ENCODE results near the gene SRP9. TPM values are rescaled to one million over a fixed set of nuclear protein-coding genes. Genes with fewer than 3 reads are reported as not detected.

SRP9 gene
- total RNA-seq, 6 donors from 2014 or later: 34.5 to 157 (median 125) TPM

DNA sequence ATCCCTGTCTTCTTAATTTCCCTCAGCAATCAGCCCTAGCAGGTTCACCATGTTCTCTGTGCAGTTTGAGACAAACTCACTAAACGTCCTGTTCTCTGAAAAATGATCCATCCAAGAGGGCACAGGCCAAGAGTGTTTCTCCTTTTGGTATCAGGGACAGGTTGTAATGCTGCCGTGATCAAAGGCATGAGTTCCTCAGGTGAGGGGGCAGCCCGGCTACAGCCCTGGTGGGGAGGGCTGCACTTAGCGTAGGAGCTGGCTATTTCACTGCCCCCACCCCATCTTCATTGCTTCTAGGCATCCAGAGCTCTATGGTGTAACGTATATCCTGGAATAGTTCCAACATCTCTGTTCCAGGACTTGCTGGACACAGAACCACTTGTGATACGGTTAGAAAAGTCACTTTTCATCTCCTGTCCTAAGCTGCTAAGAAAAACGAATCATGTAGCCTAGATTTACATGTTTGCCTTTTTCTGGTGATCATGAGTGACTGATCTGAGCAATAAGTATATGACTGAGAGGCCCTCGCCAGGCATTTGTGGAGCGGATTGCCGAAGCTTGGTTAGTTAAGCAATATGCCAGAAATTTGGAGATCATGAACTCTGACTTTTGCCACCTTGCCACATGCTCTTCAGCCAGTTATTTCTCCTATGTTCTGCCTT is 41.1 kb upstream of the SRP9 start:
- Histone ChIP-seq H3K9me3 (no peaks in the 10 kb centered on the region), H3K36me3 (no peaks in the 10 kb centered on the region), H3K4me3 (no peak overlapping the region), H3K4me1 (peaks cover 14 to 27% (median 25%) of the 10 kb centered on the region in 4 donors), H3K27me3 (no peaks in the 10 kb centered on the region), H3K27ac (peak overlapping the region; percentile 29 to 64 (median 58))
- ATAC-seq (ENCODE audit: low FRiP score in 2 of 2) (peak in 1 of 2 donors; percentile 13), DNase-seq (no peak)
- TF ChIP-seq EP300 (IDR thresholded peaks at IDR 0.05) (no peak), POLR2A (IDR thresholded peaks at IDR 0.05) (no peak), POLR2AphosphoS5 (IDR thresholded peaks at IDR 0.05) (no peak)
- TF ChIP-seq, protein P1, sequence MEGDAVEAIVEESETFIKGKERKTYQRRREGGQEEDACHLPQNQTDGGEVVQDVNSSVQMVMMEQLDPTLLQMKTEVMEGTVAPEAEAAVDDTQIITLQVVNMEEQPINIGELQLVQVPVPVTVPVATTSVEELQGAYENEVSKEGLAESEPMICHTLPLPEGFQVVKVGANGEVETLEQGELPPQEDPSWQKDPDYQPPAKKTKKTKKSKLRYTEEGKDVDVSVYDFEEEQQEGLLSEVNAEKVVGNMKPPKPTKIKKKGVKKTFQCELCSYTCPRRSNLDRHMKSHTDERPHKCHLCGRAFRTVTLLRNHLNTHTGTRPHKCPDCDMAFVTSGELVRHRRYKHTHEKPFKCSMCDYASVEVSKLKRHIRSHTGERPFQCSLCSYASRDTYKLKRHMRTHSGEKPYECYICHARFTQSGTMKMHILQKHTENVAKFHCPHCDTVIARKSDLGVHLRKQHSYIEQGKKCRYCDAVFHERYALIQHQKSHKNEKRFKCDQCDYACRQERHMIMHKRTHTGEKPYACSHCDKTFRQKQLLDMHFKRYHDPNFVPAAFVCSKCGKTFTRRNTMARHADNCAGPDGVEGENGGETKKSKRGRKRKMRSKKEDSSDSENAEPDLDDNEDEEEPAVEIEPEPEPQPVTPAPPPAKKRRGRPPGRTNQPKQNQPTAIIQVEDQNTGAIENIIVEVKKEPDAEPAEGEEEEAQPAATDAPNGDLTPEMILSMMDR (IDR thresholded peaks at IDR 0.05): no peak
- WGBS, 2 donors: 61 to 80% methylated on average over 10 of the region's 10 CpGs

DNA sequence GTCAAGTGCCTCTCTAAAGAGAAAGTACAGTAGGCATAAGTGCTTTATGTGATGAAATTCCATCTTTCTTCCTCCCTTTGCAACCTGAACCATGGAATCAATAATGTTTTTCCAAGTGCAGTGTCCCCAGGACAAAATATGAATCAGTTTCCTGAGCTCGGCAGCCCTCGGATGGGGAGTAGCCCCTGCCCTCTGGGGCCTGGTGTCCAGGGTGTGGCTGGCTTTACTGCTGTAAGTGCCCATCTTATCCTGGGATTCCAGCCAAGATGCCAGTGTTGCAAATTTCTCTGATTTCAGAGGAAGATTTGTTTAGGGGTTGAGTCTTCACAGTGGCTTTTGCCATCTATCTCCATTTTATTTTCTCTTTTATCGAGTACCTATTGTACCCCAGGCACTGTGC is 40.5 kb upstream of the SRP9 start:
- no peak overlapping the region for H3K4me3 ChIP-seq
- DNase-seq (no peak), ATAC-seq (ENCODE audit: low FRiP score in 2 of 2) (no peak)
- peaks cover 14 to 27% (median 25%) of the 10 kb centered on the region in 4 donors for H3K4me1 ChIP-seq
- H3K27ac ChIP-seq: peak overlapping the region in 1 of 4 donors; percentile 29
- H3K9me3 ChIP-seq: no peaks in the 10 kb centered on the region
- WGBS, 2 donors: 55 to 58% methylated on average over 3 of the region's 3 CpGs
- no peaks in the 10 kb centered on the region for H3K27me3 ChIP-seq
- H3K36me3 ChIP-seq: no peaks in the 10 kb centered on the region
- TF ChIP-seq, protein P1 (IDR thresholded peaks at IDR 0.05): no peak
- TF ChIP-seq EP300 (IDR thresholded peaks at IDR 0.05): no peak
- no peak for TF ChIP-seq POLR2AphosphoS5 (IDR thresholded peaks at IDR 0.05)
- TF ChIP-seq POLR2A (IDR thresholded peaks at IDR 0.05): no peak

DNA sequence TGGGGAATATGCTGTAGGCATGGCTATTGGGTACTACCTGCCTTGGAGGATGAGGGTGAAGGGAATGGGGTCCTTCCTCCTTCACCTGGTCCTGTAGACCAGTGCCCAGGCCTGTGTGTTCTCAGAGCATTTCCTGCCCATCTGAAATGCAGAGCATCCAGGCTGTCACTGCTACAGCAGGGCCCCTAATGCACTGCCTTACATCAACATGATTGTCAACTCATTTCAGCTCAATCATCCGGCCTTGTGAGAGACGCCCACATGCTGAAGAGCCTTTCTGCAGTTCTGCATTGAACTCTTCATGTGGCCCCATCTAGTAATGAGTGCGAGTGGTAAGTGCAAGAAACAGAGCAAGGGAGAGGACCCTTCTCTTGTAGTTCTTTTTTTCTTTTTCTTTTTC is 39.8 kb upstream of the SRP9 start:
- no peaks in the 10 kb centered on the region for H3K9me3 ChIP-seq
- WGBS, 2 donors: 90 to 95% methylated on average over 3 of the region's 3 CpGs
- H3K4me3 ChIP-seq: no peak overlapping the region
- H3K4me1 ChIP-seq: peaks cover 14 to 27% (median 25%) of the 10 kb centered on the region in 4 donors
- no peak for ATAC-seq (ENCODE audit: low FRiP score in 2 of 2)
- DNase-seq: no peak
- no peaks in the 10 kb centered on the region for H3K27me3 ChIP-seq
- no peak overlapping the region for H3K27ac ChIP-seq
- no peaks in the 10 kb centered on the region for H3K36me3 ChIP-seq
- TF ChIP-seq, protein P1 (IDR thresholded peaks at IDR 0.05): no peak
- TF ChIP-seq POLR2AphosphoS5 (IDR thresholded peaks at IDR 0.05): no peak
- no peak for TF ChIP-seq EP300 (IDR thresholded peaks at IDR 0.05)
- TF ChIP-seq POLR2A (IDR thresholded peaks at IDR 0.05): no peak

DNA sequence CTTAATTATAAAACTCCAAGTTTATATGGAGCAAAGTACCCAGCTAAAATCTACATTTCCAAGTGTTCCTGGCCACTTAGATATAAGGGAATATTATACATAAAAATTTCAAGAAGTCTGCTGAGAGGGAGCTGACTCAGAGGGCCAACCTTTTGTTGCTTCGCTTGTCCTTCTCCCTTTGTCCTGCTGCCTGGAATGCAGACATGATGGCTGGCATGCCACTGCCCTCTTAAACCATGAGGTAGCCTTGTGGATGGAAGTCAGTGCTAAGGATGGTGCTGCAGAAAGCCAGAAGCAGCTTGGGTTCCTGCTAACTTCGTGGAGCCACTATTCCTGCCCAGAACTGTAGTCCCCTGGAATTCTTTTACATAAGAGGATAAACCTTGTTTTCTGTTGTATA is 38.9 kb upstream of the SRP9 start:
- no peaks in the 10 kb centered on the region for H3K9me3 ChIP-seq
- no peak overlapping the region for H3K4me3 ChIP-seq
- no peaks in the 10 kb centered on the region for H3K27me3 ChIP-seq
- TF ChIP-seq EP300 (IDR thresholded peaks at IDR 0.05) (no peak), POLR2A (IDR thresholded peaks at IDR 0.05) (no peak), POLR2AphosphoS5 (IDR thresholded peaks at IDR 0.05) (no peak)
- TF ChIP-seq, protein P1 (IDR thresholded peaks at IDR 0.05): no peak
- H3K36me3 ChIP-seq: no peaks in the 10 kb centered on the region
- no peak for DNase-seq
- ATAC-seq (ENCODE audit: low FRiP score in 2 of 2): no peak
- no peak overlapping the region for H3K27ac ChIP-seq
- H3K4me1 ChIP-seq: peaks cover 14 to 27% (median 25%) of the 10 kb centered on the region in 4 donors
- 76 to 94% methylated on average over 2 of the region's 2 CpGs for WGBS, 2 donors

Measured in upper lobe of left lung (tissue), 6 donors.